Measurements from ENCODE around the gene CTDP1.

The CTDP1 gene

DNA sequence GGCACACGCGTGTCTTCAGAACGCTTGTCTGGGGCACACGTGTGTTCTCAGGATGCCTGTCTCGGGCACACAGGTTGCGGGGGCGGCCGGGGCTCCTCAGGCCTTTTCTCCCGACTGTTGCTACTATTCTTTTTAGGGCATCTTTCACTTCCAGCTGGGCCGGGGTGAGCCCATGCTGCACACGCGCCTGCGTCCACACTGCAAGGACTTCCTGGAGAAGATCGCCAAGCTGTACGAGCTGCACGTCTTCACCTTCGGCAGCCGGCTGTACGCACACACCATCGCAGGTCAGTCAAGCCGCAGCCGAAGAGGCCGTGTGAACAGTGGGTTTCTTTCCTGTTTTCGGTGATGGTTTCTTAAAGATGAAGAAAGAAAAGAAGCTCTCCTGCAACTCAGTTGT, 25.0 kb downstream of the CTDP1 start:
- no peak overlapping the region for H3K27ac ChIP-seq (ENCODE audit: low read length)
- H3K9ac ChIP-seq (ENCODE audit: low read length in 2 of 2) = no peak overlapping the region
- H3K4me3 ChIP-seq (ENCODE audit: low read length in 2 of 2) = no peak overlapping the region
- H3K4me1 ChIP-seq (ENCODE audit: control insufficient read depth, insufficient read depth, low read length) = no peaks in the 10 kb centered on the region
- no peaks in the 10 kb centered on the region for H3K27me3 ChIP-seq (ENCODE audit: control insufficient read depth in 1 of 2, insufficient read depth in 2 of 2, low read length in 2 of 2)
- peaks cover 0 to 3% of the 10 kb centered on the region in 2 donors for H3K9me3 ChIP-seq (ENCODE audit: control insufficient read depth in 2 of 2, low read length in 2 of 2)
- H3K36me3 ChIP-seq (ENCODE audit: control insufficient read depth in 2 of 2, insufficient read depth in 2 of 2, low read length in 2 of 2) = peaks cover 20 to 45% of the 10 kb centered on the region in 2 donors

GRCh38 chr18:79705272-79705671, 25.7 kb downstream of the CTDP1 start:
- no peak overlapping the region for H3K4me3 ChIP-seq (ENCODE audit: low read length in 2 of 2)
- no peaks in the 10 kb centered on the region for H3K27me3 ChIP-seq (ENCODE audit: control insufficient read depth in 1 of 2, insufficient read depth in 2 of 2, low read length in 2 of 2)

GRCh38 chr18:79706006-79706405, 26.4 kb downstream of the CTDP1 start:
- Histone ChIP-seq H3K27ac (ENCODE audit: low read length) (no peak overlapping the region), H3K9me3 (ENCODE audit: control insufficient read depth in 2 of 2, low read length in 2 of 2) (no peaks in the 10 kb centered on the region), H3K36me3 (ENCODE audit: control insufficient read depth in 2 of 2, insufficient read depth in 2 of 2, low read length in 2 of 2) (peaks cover 20 to 39% of the 10 kb centered on the region in 2 donors), H3K9ac (ENCODE audit: low read length in 2 of 2) (no peak overlapping the region), H3K4me1 (ENCODE audit: control insufficient read depth, insufficient read depth, low read length) (no peaks in the 10 kb centered on the region), H3K27me3 (ENCODE audit: control insufficient read depth in 1 of 2, insufficient read depth in 2 of 2, low read length in 2 of 2) (no peaks in the 10 kb centered on the region), H3K4me3 (ENCODE audit: low read length in 2 of 2) (no peak overlapping the region)

More at GRCh38 chr18:79705272-79705671, 25.7 kb downstream of the CTDP1 start:
- H3K9ac ChIP-seq (ENCODE audit: low read length in 2 of 2) = no peak overlapping the region
- peaks cover 20 to 41% of the 10 kb centered on the region in 2 donors for H3K36me3 ChIP-seq (ENCODE audit: control insufficient read depth in 2 of 2, insufficient read depth in 2 of 2, low read length in 2 of 2)
- H3K4me1 ChIP-seq (ENCODE audit: control insufficient read depth, insufficient read depth, low read length) = no peaks in the 10 kb centered on the region
- peaks cover 0 to 3% of the 10 kb centered on the region in 2 donors for H3K9me3 ChIP-seq (ENCODE audit: control insufficient read depth in 2 of 2, low read length in 2 of 2)
- no peak overlapping the region for H3K27ac ChIP-seq (ENCODE audit: low read length)

- no peaks in the 10 kb centered on the region for H3K4me1 ChIP-seq (ENCODE audit: control insufficient read depth, insufficient read depth, low read length)
- no peak overlapping the region for H3K9ac ChIP-seq (ENCODE audit: low read length in 2 of 2)
- no peak overlapping the region for H3K4me3 ChIP-seq (ENCODE audit: low read length in 2 of 2)
- H3K27me3 ChIP-seq (ENCODE audit: control insufficient read depth in 1 of 2, insufficient read depth in 2 of 2, low read length in 2 of 2) = no peaks in the 10 kb centered on the region
- H3K27ac ChIP-seq (ENCODE audit: low read length) = no peak overlapping the region
- H3K36me3 ChIP-seq (ENCODE audit: control insufficient read depth in 2 of 2, insufficient read depth in 2 of 2, low read length in 2 of 2) = peaks cover 20 to 42% of the 10 kb centered on the region in 2 donors
- no peaks in the 10 kb centered on the region for H3K9me3 ChIP-seq (ENCODE audit: control insufficient read depth in 2 of 2, low read length in 2 of 2)
These were observed 27.1 kb downstream of the CTDP1 start for GRCh38 chr18:79706658-79707057.

- Histone ChIP-seq H3K4me1 (ENCODE audit: control insufficient read depth, insufficient read depth, low read length) (no peaks in the 10 kb centered on the region), H3K27me3 (ENCODE audit: control insufficient read depth in 1 of 2, insufficient read depth in 2 of 2, low read length in 2 of 2) (no peaks in the 10 kb centered on the region), H3K9me3 (ENCODE audit: control insufficient read depth in 2 of 2, low read length in 2 of 2) (no peaks in the 10 kb centered on the region), H3K27ac (ENCODE audit: low read length) (no peak overlapping the region), H3K9ac (ENCODE audit: low read length in 2 of 2) (no peak overlapping the region), H3K4me3 (ENCODE audit: low read length in 2 of 2) (no peak overlapping the region), H3K36me3 (ENCODE audit: control insufficient read depth in 2 of 2, insufficient read depth in 2 of 2, low read length in 2 of 2) (peaks cover 20 to 42% of the 10 kb centered on the region in 2 donors)
These were observed 27.6 kb downstream of the CTDP1 start for GRCh38 chr18:79707239-79707638.

DNA sequence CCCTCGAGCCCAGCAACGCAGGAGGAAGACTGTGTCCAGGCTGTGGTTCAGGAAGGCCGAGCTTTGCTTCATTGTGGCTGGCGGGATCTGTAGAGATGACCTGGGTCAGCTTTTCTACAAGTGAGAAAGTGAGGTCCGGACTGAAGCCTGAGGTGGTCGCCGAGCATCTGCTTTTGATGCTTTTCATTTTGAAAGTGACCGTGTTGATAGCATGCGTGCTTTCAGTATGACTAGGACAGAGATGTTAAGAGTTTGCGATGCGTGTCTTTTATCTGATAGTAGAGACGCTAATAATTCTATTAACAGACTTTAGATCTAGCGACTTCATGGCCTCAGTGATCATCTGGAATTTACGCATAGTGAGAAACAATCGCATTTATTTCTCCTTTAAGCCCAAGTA, 28.1 kb downstream of the CTDP1 start:
- Histone ChIP-seq H3K9me3 (ENCODE audit: control insufficient read depth in 2 of 2, low read length in 2 of 2) (no peaks in the 10 kb centered on the region), H3K4me3 (ENCODE audit: low read length in 2 of 2) (no peak overlapping the region), H3K27me3 (ENCODE audit: control insufficient read depth in 1 of 2, insufficient read depth in 2 of 2, low read length in 2 of 2) (no peaks in the 10 kb centered on the region), H3K36me3 (ENCODE audit: control insufficient read depth in 2 of 2, insufficient read depth in 2 of 2, low read length in 2 of 2) (peaks cover 20 to 46% of the 10 kb centered on the region in 2 donors), H3K27ac (ENCODE audit: low read length) (no peak overlapping the region), H3K4me1 (ENCODE audit: control insufficient read depth, insufficient read depth, low read length) (no peaks in the 10 kb centered on the region), H3K9ac (ENCODE audit: low read length in 2 of 2) (no peak overlapping the region)

DNA sequence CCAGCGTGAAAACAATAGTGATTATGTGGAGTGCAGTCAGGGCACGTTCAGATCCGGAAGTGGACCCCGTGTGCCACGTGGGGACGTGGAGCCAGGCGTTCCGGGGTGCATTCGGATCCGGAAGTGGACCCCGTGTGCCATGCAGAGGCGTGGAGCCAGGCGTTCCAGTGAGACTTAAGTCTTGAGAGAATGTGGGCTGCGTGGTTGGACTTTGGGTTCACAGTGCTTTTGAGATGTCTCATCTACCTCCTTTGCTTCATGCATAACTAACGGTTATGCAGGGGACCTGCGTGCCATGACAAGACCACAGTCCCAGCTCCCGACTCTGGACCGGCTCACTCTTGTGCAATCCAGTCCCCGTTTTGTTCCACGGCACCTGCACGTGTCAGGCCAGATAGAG, 28.8 kb downstream of the CTDP1 start:
- H3K9ac ChIP-seq (ENCODE audit: low read length in 2 of 2) = no peak overlapping the region
- H3K36me3 ChIP-seq (ENCODE audit: control insufficient read depth in 2 of 2, insufficient read depth in 2 of 2, low read length in 2 of 2) = peaks cover 20 to 46% of the 10 kb centered on the region in 2 donors
- no peak overlapping the region for H3K27ac ChIP-seq (ENCODE audit: low read length)
- H3K4me3 ChIP-seq (ENCODE audit: low read length in 2 of 2) = no peak overlapping the region
- no peaks in the 10 kb centered on the region for H3K9me3 ChIP-seq (ENCODE audit: control insufficient read depth in 2 of 2, low read length in 2 of 2)
- no peaks in the 10 kb centered on the region for H3K27me3 ChIP-seq (ENCODE audit: control insufficient read depth in 1 of 2, insufficient read depth in 2 of 2, low read length in 2 of 2)
- no peaks in the 10 kb centered on the region for H3K4me1 ChIP-seq (ENCODE audit: control insufficient read depth, insufficient read depth, low read length)

GRCh38 chr18:79712206-79712857, 32.7 kb downstream of the CTDP1 start:
- H3K36me3 ChIP-seq (ENCODE audit: control insufficient read depth in 2 of 2, insufficient read depth in 2 of 2, low read length in 2 of 2) = peaks cover 20 to 38% of the 10 kb centered on the region in 2 donors
- no peak overlapping the region for H3K27ac ChIP-seq (ENCODE audit: low read length)
- H3K4me3 ChIP-seq (ENCODE audit: low read length in 2 of 2) = no peak overlapping the region
- H3K9me3 ChIP-seq (ENCODE audit: control insufficient read depth in 2 of 2, low read length in 2 of 2) = no peaks in the 10 kb centered on the region
- no peak overlapping the region for H3K9ac ChIP-seq (ENCODE audit: low read length in 2 of 2)
- no peaks in the 10 kb centered on the region for H3K4me1 ChIP-seq (ENCODE audit: control insufficient read depth, insufficient read depth, low read length)
- H3K27me3 ChIP-seq (ENCODE audit: control insufficient read depth in 1 of 2, insufficient read depth in 2 of 2, low read length in 2 of 2) = no peaks in the 10 kb centered on the region

GRCh38 chr18:79713341-79713740, 33.7 kb downstream of the CTDP1 start:
- H3K4me1 ChIP-seq (ENCODE audit: control insufficient read depth, insufficient read depth, low read length) = no peaks in the 10 kb centered on the region
- no peak overlapping the region for H3K9ac ChIP-seq (ENCODE audit: low read length in 2 of 2)
- H3K9me3 ChIP-seq (ENCODE audit: control insufficient read depth in 2 of 2, low read length in 2 of 2) = no peaks in the 10 kb centered on the region
- H3K27me3 ChIP-seq (ENCODE audit: control insufficient read depth in 1 of 2, insufficient read depth in 2 of 2, low read length in 2 of 2) = no peaks in the 10 kb centered on the region
- H3K27ac ChIP-seq (ENCODE audit: low read length) = no peak overlapping the region
- peaks cover 15 to 32% of the 10 kb centered on the region in 2 donors for H3K36me3 ChIP-seq (ENCODE audit: control insufficient read depth in 2 of 2, insufficient read depth in 2 of 2, low read length in 2 of 2)
- H3K4me3 ChIP-seq (ENCODE audit: low read length in 2 of 2) = no peak overlapping the region

DNA sequence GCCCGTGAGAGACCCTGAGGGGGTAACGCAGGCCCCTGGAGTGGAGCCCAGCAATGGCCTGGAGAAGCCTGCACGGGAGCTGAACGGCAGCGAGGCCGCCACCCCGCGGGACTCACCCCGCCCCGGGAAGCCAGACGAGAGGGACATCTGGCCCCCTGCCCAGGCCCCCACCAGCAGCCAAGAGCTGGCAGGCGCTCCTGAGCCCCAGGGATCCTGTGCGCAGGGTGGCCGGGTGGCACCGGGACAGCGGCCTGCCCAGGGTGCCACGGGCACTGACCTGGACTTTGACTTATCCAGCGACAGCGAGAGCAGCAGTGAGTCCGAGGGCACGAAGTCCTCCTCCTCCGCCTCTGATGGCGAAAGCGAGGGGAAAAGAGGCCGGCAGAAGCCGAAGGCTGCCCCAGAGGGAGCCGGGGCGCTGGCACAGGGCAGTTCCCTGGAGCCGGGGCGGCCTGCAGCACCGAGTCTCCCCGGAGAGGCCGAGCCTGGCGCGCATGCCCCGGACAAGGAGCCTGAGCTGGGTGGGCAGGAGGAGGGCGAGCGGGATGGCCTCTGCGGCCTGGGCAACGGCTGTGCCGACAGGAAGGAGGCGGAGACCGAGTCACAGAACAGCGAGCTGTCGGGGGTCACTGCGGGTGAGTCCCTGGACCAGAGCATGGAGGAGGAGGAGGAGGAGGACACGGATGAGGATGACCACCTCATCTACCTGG, 35.1 kb downstream of the CTDP1 start:
- Histone ChIP-seq H3K36me3 (ENCODE audit: control insufficient read depth in 2 of 2, insufficient read depth in 2 of 2, low read length in 2 of 2) (peaks cover 10 to 39% of the 10 kb centered on the region in 2 donors), H3K9me3 (ENCODE audit: control insufficient read depth in 2 of 2, low read length in 2 of 2) (no peaks in the 10 kb centered on the region), H3K27me3 (ENCODE audit: control insufficient read depth in 1 of 2, insufficient read depth in 2 of 2, low read length in 2 of 2) (no peaks in the 10 kb centered on the region)

DNA sequence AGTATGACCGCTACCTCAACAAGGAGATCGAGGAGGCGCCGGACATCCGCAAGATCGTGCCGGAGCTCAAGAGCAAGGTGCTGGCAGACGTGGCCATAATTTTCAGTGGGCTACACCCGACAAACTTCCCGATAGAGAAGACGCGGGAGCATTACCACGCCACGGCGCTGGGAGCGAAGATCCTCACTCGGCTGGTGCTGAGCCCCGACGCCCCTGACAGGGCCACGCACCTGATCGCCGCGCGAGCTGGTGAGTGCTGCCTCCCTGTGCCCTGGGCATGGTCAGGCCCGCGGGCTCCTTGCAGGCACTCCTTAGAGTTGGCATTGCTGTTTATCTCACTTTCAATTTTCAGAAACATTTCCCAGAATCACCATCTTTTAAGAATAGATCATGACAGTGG, 35.7 kb downstream of the CTDP1 start:
- Histone ChIP-seq H3K27ac (ENCODE audit: low read length) (no peak overlapping the region), H3K9ac (ENCODE audit: low read length in 2 of 2) (no peak overlapping the region), H3K27me3 (ENCODE audit: control insufficient read depth in 1 of 2, insufficient read depth in 2 of 2, low read length in 2 of 2) (no peaks in the 10 kb centered on the region), H3K4me1 (ENCODE audit: control insufficient read depth, insufficient read depth, low read length) (no peaks in the 10 kb centered on the region), H3K36me3 (ENCODE audit: control insufficient read depth in 2 of 2, insufficient read depth in 2 of 2, low read length in 2 of 2) (peaks cover 10 to 43% of the 10 kb centered on the region in 2 donors), H3K4me3 (ENCODE audit: low read length in 2 of 2) (no peak overlapping the region), H3K9me3 (ENCODE audit: control insufficient read depth in 2 of 2, low read length in 2 of 2) (no peaks in the 10 kb centered on the region)

More for the DNA sequence above, 35.1 kb downstream of the CTDP1 start:
- H3K4me3 ChIP-seq (ENCODE audit: low read length in 2 of 2) = no peak overlapping the region
- no peak overlapping the region for H3K9ac ChIP-seq (ENCODE audit: low read length in 2 of 2)
- H3K4me1 ChIP-seq (ENCODE audit: control insufficient read depth, insufficient read depth, low read length) = no peaks in the 10 kb centered on the region
- H3K27ac ChIP-seq (ENCODE audit: low read length) = no peak overlapping the region
